GM12878 (cell line): ENCODE results near the gene DDX21. TPM values are rescaled to one million over a fixed set of nuclear protein-coding genes. Genes with fewer than 3 reads are reported as not detected.

Experiments
- BACH1 ChIP-seq: fragments of 450-650 bp; IDR thresholded peaks from 2 replicates; pipeline ENCODE4 v1.6.1; 2017; ENCODE audit warnings: mild to moderate bottlenecking, borderline replicate concordance
- CBX3 ChIP-seq: fragments of 200-600 bp; sonication (generic); IDR thresholded peaks from 2 replicates; pipeline ENCODE4 v1.6.1; 2016; ENCODE audit warnings: low read depth, borderline replicate concordance
- FOS ChIP-seq: IDR thresholded peaks from 3 replicates; pipeline ENCODE4 v1.6.1; 2011; ENCODE audit warnings: borderline replicate concordance; ENCODE audit not compliant: insufficient read length; ENCODE audit errors: extremely low read depth
- FOXK2 ChIP-seq: fragments of 450-650 bp; IDR thresholded peaks from 2 replicates; pipeline ENCODE4 v1.6.1; 2017; ENCODE audit warnings: mild to moderate bottlenecking, moderate library complexity
- MEF2A ChIP-seq: IDR thresholded peaks from 2 replicates; pipeline ENCODE4 v1.6.1; 2011; ENCODE audit warnings: low read depth, mild to moderate bottlenecking, low read length, moderate library complexity; ENCODE audit not compliant: insufficient read depth
- NFIC ChIP-seq: IDR thresholded peaks from 2 replicates; pipeline ENCODE4 v1.6.1; 2012; ENCODE audit warnings: low read depth, mild to moderate bottlenecking, inconsistent platforms, low read length, moderate library complexity
- POLR2AphosphoS2 ChIP-seq: IDR thresholded peaks from 2 replicates; pipeline ENCODE4 v1.6.1; 2011; ENCODE audit warnings: low read depth, mild to moderate bottlenecking, low read length, improper control_type of control experiment, moderate library complexity
- POLR2AphosphoS5 ChIP-seq: IDR thresholded peaks from 2 replicates; pipeline ENCODE4 v1.6.1; 2011; ENCODE audit warnings: mild to moderate bottlenecking, low read length, inconsistent platforms
- RAD51 ChIP-seq: fragments of 450-650 bp; IDR thresholded peaks from 2 replicates; pipeline ENCODE4 v1.6.1; 2016; ENCODE audit warnings: moderate library complexity, mild to moderate bottlenecking, inconsistent platforms
- ZNF207 ChIP-seq: fragments of 450-650 bp; IDR thresholded peaks from 2 replicates; pipeline ENCODE4 v1.6.1; 2014; ENCODE audit warnings: antibody characterized with exemption, mild to moderate bottlenecking, borderline replicate concordance
- ZNF384 ChIP-seq: IDR thresholded peaks from 2 replicates; pipeline ENCODE4 v1.6.1; 2012; ENCODE audit warnings: low read depth, mild to moderate bottlenecking, low read length, improper control_type of control experiment, borderline replicate concordance
- ZNF622 ChIP-seq: fragments of 450-650 bp; IDR thresholded peaks from 2 replicates; pipeline ENCODE4 v1.6.1; 2017; ENCODE audit warnings: mild to moderate bottlenecking, inconsistent platforms
- ZZZ3 ChIP-seq: IDR thresholded peaks from 2 replicates; pipeline ENCODE4 v1.6.1; 2011; ENCODE audit warnings: low read depth; ENCODE audit not compliant: control insufficient read depth, insufficient read length
- polyA plus RNA-seq, 11 experiments: library from polyadenylated mRNA; depleted of rRNA in 4 of 11; unstranded in 6 of 11; stranded (reverse) in 5 of 11; fragments of >200 nt; fragmentation: Nextera tagmentation in 4 of 11; fragmentation: Illumina TruSeq in 1 of 11; extraction: Ambion mirVana in 4 of 11; extraction: Trizol in 1 of 11; gene quantifications; 1 replicate in 1 of 11; 2 replicates in 10 of 11; pipeline versions ENCODE4 v1.2.1 to v1.2.3, GENCODE V29; 2011 to 2016; ENCODE audit warnings: inconsistent platforms in 2 of 11, missing spikeins in 2 of 11, low read depth in 1 of 11
- total RNA-seq, 4 experiments: library from RNA; depleted of rRNA in 3 of 4; stranded (reverse); fragments of >200 nt in 3 of 4; fragmentation: Illumina TruSeq in 1 of 4; extraction: Trizol in 1 of 4; gene quantifications; 2 replicates each; pipeline versions ENCODE4 v1.2.1 to v1.2.3, GENCODE V29; 2013 to 2021
- TF ChIP-seq, protein P1 (sequence below): IDR thresholded peaks from 2 replicates; pipeline ENCODE4 v1.6.1; 2011; ENCODE audit warnings: borderline replicate concordance, low read depth, mild to moderate bottlenecking, moderate library complexity, mixed read lengths, low read length; ENCODE audit not compliant: insufficient read depth; ENCODE audit errors: extremely low read length
- TF ChIP-seq, protein P2 (sequence below): IDR thresholded peaks from 2 replicates; pipeline ENCODE4 v1.6.1; 2012; ENCODE audit warnings: improper control_type of control experiment, low read depth, low read length; ENCODE audit not compliant: insufficient replicate concordance
- TF ChIP-seq, protein P3 (sequence below): fragments of 450-650 bp; IDR thresholded peaks from 2 replicates; pipeline ENCODE4 v1.6.1; 2017; ENCODE audit warnings: mild to moderate bottlenecking, moderate library complexity

DDX21 gene
- total and polyA plus RNA-seq, 10 of the 15 experiments (the other 5 are each of a cell fraction or from before 2014, with no cell fraction given) = 41.1 to 182 (median 116) TPM

DNA sequence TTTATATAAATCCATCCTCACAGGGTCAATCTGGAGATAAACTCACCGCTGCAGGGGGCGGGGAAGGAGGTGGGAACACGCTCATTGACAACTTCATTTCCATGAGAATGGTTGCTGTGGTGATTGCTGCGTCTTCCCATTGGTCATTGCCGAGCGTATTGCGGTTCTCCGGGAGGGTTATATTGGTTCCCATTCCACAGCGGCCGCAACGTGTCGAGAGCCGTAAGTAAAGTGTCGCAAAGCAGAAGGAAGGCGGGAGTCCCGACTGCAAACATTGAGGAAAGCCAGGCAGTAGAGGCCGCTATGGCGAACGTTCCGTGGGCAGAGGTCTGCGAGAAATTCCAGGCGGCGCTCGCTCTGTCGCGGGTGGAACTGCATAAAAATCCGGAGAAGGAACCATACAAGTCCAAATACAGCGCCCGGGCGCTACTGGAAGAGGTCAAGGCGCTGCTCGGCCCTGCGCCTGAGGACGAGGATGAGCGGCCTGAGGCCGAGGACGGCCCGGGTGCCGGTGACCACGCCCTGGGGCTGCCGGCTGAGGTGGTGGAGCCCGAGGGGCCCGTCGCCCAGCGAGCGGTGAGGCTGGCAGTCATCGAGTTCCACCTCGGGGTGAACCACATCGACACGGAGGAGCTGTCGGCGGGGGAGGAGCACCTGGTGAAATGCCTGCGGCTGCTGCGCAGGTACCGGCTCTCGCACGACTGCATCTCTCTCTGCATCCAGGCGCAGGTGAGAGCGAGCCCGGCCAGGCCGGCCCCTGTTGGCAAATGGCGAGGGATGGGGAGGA is 32.8 kb downstream of the DDX21 start, which contains the start of gene KIFBP (continued):
- TF ChIP-seq POLR2AphosphoS2 (peak; percentile 57; the same call in 1 of the 2 replicates), FOS (peak; percentile 18), POLR2AphosphoS5 (peak; percentile 80), ZNF207 (peak; percentile 66; the same call in 1 of the 2 replicates), ZZZ3 (no peak), ZNF622 (no peak), BACH1 (peak; percentile 29; the same call in 1 of the 2 replicates), CBX3 (no peak), ZNF384 (no peak), MEF2A (0 out of 2 replicates have a peak, but pooled peaks have one; percentile 48), NFIC (peak; percentile 38; the same call in 1 of the 2 replicates), FOXK2 (no peak), RAD51 (no peak)
- TF ChIP-seq, protein P1, sequence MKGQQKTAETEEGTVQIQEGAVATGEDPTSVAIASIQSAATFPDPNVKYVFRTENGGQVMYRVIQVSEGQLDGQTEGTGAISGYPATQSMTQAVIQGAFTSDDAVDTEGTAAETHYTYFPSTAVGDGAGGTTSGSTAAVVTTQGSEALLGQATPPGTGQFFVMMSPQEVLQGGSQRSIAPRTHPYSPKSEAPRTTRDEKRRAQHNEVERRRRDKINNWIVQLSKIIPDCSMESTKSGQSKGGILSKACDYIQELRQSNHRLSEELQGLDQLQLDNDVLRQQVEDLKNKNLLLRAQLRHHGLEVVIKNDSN = no peak
- TF ChIP-seq, protein P2, sequence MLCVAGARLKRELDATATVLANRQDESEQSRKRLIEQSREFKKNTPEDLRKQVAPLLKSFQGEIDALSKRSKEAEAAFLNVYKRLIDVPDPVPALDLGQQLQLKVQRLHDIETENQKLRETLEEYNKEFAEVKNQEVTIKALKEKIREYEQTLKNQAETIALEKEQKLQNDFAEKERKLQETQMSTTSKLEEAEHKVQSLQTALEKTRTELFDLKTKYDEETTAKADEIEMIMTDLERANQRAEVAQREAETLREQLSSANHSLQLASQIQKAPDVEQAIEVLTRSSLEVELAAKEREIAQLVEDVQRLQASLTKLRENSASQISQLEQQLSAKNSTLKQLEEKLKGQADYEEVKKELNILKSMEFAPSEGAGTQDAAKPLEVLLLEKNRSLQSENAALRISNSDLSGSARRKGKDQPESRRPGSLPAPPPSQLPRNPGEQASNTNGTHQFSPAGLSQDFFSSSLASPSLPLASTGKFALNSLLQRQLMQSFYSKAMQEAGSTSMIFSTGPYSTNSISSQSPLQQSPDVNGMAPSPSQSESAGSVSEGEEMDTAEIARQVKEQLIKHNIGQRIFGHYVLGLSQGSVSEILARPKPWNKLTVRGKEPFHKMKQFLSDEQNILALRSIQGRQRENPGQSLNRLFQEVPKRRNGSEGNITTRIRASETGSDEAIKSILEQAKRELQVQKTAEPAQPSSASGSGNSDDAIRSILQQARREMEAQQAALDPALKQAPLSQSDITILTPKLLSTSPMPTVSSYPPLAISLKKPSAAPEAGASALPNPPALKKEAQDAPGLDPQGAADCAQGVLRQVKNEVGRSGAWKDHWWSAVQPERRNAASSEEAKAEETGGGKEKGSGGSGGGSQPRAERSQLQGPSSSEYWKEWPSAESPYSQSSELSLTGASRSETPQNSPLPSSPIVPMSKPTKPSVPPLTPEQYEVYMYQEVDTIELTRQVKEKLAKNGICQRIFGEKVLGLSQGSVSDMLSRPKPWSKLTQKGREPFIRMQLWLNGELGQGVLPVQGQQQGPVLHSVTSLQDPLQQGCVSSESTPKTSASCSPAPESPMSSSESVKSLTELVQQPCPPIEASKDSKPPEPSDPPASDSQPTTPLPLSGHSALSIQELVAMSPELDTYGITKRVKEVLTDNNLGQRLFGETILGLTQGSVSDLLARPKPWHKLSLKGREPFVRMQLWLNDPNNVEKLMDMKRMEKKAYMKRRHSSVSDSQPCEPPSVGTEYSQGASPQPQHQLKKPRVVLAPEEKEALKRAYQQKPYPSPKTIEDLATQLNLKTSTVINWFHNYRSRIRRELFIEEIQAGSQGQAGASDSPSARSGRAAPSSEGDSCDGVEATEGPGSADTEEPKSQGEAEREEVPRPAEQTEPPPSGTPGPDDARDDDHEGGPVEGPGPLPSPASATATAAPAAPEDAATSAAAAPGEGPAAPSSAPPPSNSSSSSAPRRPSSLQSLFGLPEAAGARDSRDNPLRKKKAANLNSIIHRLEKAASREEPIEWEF = no peak
- TF ChIP-seq, protein P3, sequence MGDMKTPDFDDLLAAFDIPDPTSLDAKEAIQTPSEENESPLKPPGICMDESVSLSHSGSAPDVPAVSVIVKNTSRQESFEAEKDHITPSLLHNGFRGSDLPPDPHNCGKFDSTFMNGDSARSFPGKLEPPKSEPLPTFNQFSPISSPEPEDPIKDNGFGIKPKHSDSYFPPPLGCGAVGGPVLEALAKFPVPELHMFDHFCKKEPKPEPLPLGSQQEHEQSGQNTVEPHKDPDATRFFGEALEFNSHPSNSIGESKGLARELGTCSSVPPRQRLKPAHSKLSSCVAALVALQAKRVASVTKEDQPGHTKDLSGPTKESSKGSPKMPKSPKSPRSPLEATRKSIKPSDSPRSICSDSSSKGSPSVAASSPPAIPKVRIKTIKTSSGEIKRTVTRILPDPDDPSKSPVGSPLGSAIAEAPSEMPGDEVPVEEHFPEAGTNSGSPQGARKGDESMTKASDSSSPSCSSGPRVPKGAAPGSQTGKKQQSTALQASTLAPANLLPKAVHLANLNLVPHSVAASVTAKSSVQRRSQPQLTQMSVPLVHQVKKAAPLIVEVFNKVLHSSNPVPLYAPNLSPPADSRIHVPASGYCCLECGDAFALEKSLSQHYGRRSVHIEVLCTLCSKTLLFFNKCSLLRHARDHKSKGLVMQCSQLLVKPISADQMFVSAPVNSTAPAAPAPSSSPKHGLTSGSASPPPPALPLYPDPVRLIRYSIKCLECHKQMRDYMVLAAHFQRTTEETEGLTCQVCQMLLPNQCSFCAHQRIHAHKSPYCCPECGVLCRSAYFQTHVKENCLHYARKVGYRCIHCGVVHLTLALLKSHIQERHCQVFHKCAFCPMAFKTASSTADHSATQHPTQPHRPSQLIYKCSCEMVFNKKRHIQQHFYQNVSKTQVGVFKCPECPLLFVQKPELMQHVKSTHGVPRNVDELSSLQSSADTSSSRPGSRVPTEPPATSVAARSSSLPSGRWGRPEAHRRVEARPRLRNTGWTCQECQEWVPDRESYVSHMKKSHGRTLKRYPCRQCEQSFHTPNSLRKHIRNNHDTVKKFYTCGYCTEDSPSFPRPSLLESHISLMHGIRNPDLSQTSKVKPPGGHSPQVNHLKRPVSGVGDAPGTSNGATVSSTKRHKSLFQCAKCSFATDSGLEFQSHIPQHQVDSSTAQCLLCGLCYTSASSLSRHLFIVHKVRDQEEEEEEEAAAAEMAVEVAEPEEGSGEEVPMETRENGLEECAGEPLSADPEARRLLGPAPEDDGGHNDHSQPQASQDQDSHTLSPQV = no peak
